HL-60 (cell line): ENCODE measurements around the gene NCAPH2.

ENCODE experiments used
- POLR2AphosphoS5 ChIP-seq: IDR thresholded peaks from 2 replicates; pipeline ENCODE4 v1.6.1; 2012; ENCODE audit warnings: low read depth
- REST ChIP-seq: IDR thresholded peaks from 2 replicates; pipeline ENCODE4 v1.6.1; 2012; ENCODE audit warnings: low read depth; ENCODE audit not compliant: insufficient replicate concordance
- TF ChIP-seq, protein P1 (sequence below): IDR thresholded peaks from one replicate; pipeline ENCODE4 v1.5.1; 2011; ENCODE audit warnings: low read length, control low read depth, inconsistent platforms; ENCODE audit not compliant: insufficient read depth

- TF ChIP-seq, protein P1, sequence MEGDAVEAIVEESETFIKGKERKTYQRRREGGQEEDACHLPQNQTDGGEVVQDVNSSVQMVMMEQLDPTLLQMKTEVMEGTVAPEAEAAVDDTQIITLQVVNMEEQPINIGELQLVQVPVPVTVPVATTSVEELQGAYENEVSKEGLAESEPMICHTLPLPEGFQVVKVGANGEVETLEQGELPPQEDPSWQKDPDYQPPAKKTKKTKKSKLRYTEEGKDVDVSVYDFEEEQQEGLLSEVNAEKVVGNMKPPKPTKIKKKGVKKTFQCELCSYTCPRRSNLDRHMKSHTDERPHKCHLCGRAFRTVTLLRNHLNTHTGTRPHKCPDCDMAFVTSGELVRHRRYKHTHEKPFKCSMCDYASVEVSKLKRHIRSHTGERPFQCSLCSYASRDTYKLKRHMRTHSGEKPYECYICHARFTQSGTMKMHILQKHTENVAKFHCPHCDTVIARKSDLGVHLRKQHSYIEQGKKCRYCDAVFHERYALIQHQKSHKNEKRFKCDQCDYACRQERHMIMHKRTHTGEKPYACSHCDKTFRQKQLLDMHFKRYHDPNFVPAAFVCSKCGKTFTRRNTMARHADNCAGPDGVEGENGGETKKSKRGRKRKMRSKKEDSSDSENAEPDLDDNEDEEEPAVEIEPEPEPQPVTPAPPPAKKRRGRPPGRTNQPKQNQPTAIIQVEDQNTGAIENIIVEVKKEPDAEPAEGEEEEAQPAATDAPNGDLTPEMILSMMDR, result no peak
- TF ChIP-seq POLR2AphosphoS5, result no peak
- TF ChIP-seq REST, result no peak
Observed at GRCh38 chr22:50520826-50521453, 12.9 kb downstream of the NCAPH2 start.
